ENCODE data around the gene POU3F1. TPM values are rescaled to one million over a fixed set of nuclear protein-coding genes. Genes with fewer than 3 reads are reported as not detected.

POU3F1 gene
- total RNA-seq, 1 experiment from 2014 or later = not detected

DNA sequence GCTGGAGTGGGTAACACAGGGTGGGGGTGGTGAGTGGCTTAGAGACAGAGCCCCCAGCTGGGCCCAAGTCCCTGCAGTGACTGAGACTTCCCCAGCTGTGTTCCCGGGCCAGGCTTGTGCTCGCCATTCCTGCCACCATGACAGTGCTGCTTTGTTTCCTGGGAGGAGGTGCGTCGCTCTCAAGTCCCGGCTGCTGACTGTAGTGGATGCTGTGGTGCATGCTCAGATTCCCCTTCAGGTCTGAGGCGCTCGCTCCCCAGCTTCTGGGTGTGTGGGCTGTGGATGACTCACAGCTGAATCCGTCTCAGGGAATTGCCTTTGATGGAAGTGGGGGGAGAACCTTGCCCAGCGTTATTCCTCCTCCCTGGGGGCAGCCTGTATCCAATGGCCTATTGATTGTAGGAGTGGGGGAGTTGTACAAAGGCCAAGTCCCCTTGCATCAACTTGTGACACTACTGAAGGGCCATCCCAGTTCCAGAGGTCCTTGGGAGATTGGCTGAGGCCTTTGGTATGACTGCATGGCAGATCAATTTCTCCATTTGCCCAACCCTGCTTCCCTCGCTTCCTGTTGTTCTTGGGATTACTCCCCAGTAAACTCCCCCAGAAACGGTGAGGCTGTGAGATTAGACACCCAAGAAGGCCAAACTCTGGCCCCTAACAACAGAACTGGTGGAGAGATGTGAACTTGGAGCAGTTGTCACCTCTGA is 17.8 kb upstream of the POU3F1 start:
- no peaks in the 10 kb centered on the region for H3K36me3 ChIP-seq (ENCODE audit: low read depth, low read length)
- no TSS peak for BruUV-seq (replicated peaks)
- POLR2A ChIA-PET (ENCODE audit: unreplicated experiment) = no interaction called here
- DNase-seq = peak; percentile 69
- H3F3A ChIP-seq (ENCODE audit: low read length, unreplicated experiment) = no peaks in the 10 kb centered on the region
- TF ChIP-seq, protein P1, sequence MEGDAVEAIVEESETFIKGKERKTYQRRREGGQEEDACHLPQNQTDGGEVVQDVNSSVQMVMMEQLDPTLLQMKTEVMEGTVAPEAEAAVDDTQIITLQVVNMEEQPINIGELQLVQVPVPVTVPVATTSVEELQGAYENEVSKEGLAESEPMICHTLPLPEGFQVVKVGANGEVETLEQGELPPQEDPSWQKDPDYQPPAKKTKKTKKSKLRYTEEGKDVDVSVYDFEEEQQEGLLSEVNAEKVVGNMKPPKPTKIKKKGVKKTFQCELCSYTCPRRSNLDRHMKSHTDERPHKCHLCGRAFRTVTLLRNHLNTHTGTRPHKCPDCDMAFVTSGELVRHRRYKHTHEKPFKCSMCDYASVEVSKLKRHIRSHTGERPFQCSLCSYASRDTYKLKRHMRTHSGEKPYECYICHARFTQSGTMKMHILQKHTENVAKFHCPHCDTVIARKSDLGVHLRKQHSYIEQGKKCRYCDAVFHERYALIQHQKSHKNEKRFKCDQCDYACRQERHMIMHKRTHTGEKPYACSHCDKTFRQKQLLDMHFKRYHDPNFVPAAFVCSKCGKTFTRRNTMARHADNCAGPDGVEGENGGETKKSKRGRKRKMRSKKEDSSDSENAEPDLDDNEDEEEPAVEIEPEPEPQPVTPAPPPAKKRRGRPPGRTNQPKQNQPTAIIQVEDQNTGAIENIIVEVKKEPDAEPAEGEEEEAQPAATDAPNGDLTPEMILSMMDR (conservative IDR thresholded peaks at IDR 0.05; ENCODE audit: low read depth, low read length) = no peak
- TF ChIP-seq EZH2 (IDR thresholded peaks at IDR 0.05; ENCODE audit: low read length, unreplicated experiment) = no peak
- no peak for TF ChIP-seq EZH2phosphoT487 (IDR thresholded peaks at IDR 0.05; ENCODE audit: borderline replicate concordance, low read length)
- CTCF ChIA-PET = no interaction called here
- H3K4me3 ChIP-seq (ENCODE audit: low read length) = no peak overlapping the region
- H3K79me2 ChIP-seq (ENCODE audit: low read length) = no peaks in the 10 kb centered on the region
- H3K9me3 ChIP-seq (ENCODE audit: low read length) = no peaks in the 10 kb centered on the region
- H3K9me2 ChIP-seq (replicated peaks; ENCODE audit: low read length) = no peaks in the 10 kb centered on the region
- peaks cover 5% of the 10 kb centered on the region; the same call in 1 of the 2 replicates for H3K4me1 ChIP-seq (ENCODE audit: insufficient read depth, low read length)
- ATAC-seq = peak; percentile 90
- 0 out of 2 replicates have a peak overlapping the region, but pooled peaks have one; percentile 50 for H2AFZ ChIP-seq (ENCODE audit: low read length)
- no peaks in the 10 kb centered on the region for H4K20me1 ChIP-seq (ENCODE audit: low read length)
- no peak overlapping the region for H3K27ac ChIP-seq (ENCODE audit: low read length)
- peaks cover 11% of the 10 kb centered on the region; the same call in 1 of the 2 replicates for H3K27me3 ChIP-seq (ENCODE audit: low read length)
- H3K9ac ChIP-seq (ENCODE audit: low read length) = no peak overlapping the region
- intact Hi-C loops (cut with micrococcal nuclease) = no loop called here
- peak overlapping the region; percentile 26; the same call in 1 of the 2 replicates for H3K4me2 ChIP-seq (ENCODE audit: low read length)

DNA sequence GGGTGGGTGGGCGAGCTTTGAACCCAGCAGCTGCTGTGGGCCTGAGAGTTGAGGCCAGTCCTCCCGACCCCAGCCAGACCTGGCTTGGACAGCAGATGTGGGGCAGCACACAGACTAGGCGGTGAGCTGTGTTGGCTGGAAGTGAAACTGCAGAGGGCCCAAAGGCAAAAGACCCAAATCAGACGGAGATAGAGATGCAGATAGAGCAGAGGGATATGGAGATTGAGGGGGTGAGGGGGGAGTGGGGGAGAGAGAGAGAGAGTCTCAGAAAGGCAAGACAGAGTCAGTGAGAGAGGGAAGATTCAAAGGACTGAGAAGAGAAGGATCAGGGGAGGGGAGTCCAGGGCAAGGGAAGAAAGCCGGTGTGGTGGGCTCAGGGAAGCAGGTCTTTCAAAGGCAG is 17.0 kb upstream of the POU3F1 start:
- ATAC-seq (no peak), DNase-seq (no peak)
- ChIA-PET POLR2A (ENCODE audit: unreplicated experiment) (no interaction called here), CTCF (no interaction called here)
- Histone ChIP-seq H4K20me1 (ENCODE audit: low read length) (no peaks in the 10 kb centered on the region), H3K9me2 (replicated peaks; ENCODE audit: low read length) (no peaks in the 10 kb centered on the region), H2AFZ (ENCODE audit: low read length) (0 out of 2 replicates have a peak overlapping the region, but pooled peaks have one; percentile 50), H3K27me3 (ENCODE audit: low read length) (peaks cover 13% of the 10 kb centered on the region; the same call in 1 of the 2 replicates), H3K4me2 (ENCODE audit: low read length) (no peak overlapping the region), H3K4me3 (ENCODE audit: low read length) (no peak overlapping the region), H3F3A (ENCODE audit: low read length, unreplicated experiment) (no peaks in the 10 kb centered on the region), H3K9me3 (ENCODE audit: low read length) (no peaks in the 10 kb centered on the region), H3K79me2 (ENCODE audit: low read length) (no peaks in the 10 kb centered on the region), H3K4me1 (ENCODE audit: insufficient read depth, low read length) (peaks cover 5% of the 10 kb centered on the region; the same call in 1 of the 2 replicates), H3K36me3 (ENCODE audit: low read depth, low read length) (no peaks in the 10 kb centered on the region), H3K9ac (ENCODE audit: low read length) (no peak overlapping the region), H3K27ac (ENCODE audit: low read length) (no peak overlapping the region)
- intact Hi-C loops (cut with micrococcal nuclease) = no loop called here
- BruUV-seq (replicated peaks) = no TSS peak
- TF ChIP-seq EZH2phosphoT487 (IDR thresholded peaks at IDR 0.05; ENCODE audit: borderline replicate concordance, low read length) (no peak), EZH2 (IDR thresholded peaks at IDR 0.05; ENCODE audit: low read length, unreplicated experiment) (no peak)
- TF ChIP-seq, protein P1 (conservative IDR thresholded peaks at IDR 0.05; ENCODE audit: low read depth, low read length) = no peak
